HEK293 (cell line): ENCODE data around the gene CIB1.

Experiments
- CTCF ChIP-seq: fragments of 450-650 bp; formaldehyde crosslinking; IDR thresholded peaks from 2 replicates; pipeline ENCODE4 v1.5.1; 2016; ENCODE audit warnings: missing biosample characterization, missing genetic modification characterization
- OVOL3 ChIP-seq: fragments of 450-650 bp; formaldehyde crosslinking; IDR thresholded peaks from 2 replicates; pipeline ENCODE4 v1.5.1; 2016; ENCODE audit warnings: missing biosample characterization, missing genetic modification characterization
- WT1 ChIP-seq: fragments of 450-650 bp; formaldehyde crosslinking; IDR thresholded peaks from 2 replicates; pipeline ENCODE4 v1.5.1; 2016; ENCODE audit warnings: missing biosample characterization, missing genetic modification characterization
- ZNF146 ChIP-seq: fragments of 450-650 bp; formaldehyde crosslinking; IDR thresholded peaks from 2 replicates; pipeline ENCODE4 v1.5.1; 2016; ENCODE audit warnings: missing biosample characterization, missing genetic modification characterization
- ZNF148 ChIP-seq: fragments of 450-650 bp; formaldehyde crosslinking; IDR thresholded peaks from 2 replicates; pipeline ENCODE4 v1.5.0; 2017; ENCODE audit warnings: missing biosample characterization, missing genetic modification characterization, borderline replicate concordance
- ZNF155 ChIP-seq: fragments of 450-650 bp; formaldehyde crosslinking; IDR thresholded peaks from 2 replicates; pipeline ENCODE4 v1.5.1; 2016; ENCODE audit warnings: missing biosample characterization, missing genetic modification characterization
- ZNF175 ChIP-seq: fragments of 450-650 bp; formaldehyde crosslinking; IDR thresholded peaks from 2 replicates; pipeline ENCODE4 v1.5.1; 2016; ENCODE audit warnings: missing biosample characterization, missing genetic modification characterization
- ZNF2 ChIP-seq: fragments of 450-650 bp; formaldehyde crosslinking; IDR thresholded peaks from 2 replicates; pipeline ENCODE4 v1.5.1; 2016; ENCODE audit warnings: missing biosample characterization, missing genetic modification characterization
- ZNF292 ChIP-seq: fragments of 450-650 bp; formaldehyde crosslinking; IDR thresholded peaks from 2 replicates; pipeline ENCODE4 v1.5.1; 2016; ENCODE audit warnings: low read depth, missing biosample characterization, missing genetic modification characterization, borderline replicate concordance
- ZNF366 ChIP-seq: fragments of 450-650 bp; formaldehyde crosslinking; conservative IDR thresholded peaks from 2 replicates; pipeline ENCODE4 v1.5.1; 2016; ENCODE audit warnings: missing biosample characterization, missing genetic modification characterization
- ZNF391 ChIP-seq: fragments of 450-650 bp; formaldehyde crosslinking; IDR thresholded peaks from 2 replicates; pipeline ENCODE4 v1.5.1; 2016; ENCODE audit warnings: low read depth, missing biosample characterization, missing genetic modification characterization, borderline replicate concordance
- ZNF404 ChIP-seq: fragments of 450-650 bp; formaldehyde crosslinking; IDR thresholded peaks from 2 replicates; pipeline ENCODE4 v1.5.1; 2017; ENCODE audit warnings: missing biosample characterization, missing genetic modification characterization
- ZNF449 ChIP-seq: fragments of 450-650 bp; formaldehyde crosslinking; IDR thresholded peaks from 2 replicates; pipeline ENCODE4 v1.5.1; 2017; ENCODE audit warnings: missing biosample characterization, mild to moderate bottlenecking, missing genetic modification characterization, moderate library complexity
- ZNF514 ChIP-seq: fragments of 450-650 bp; formaldehyde crosslinking; IDR thresholded peaks from 2 replicates; pipeline ENCODE4 v1.5.1; 2016; ENCODE audit warnings: missing biosample characterization, missing genetic modification characterization
- ZNF518A ChIP-seq: fragments of 450-650 bp; formaldehyde crosslinking; conservative IDR thresholded peaks from 2 replicates; pipeline ENCODE4 v1.5.1; 2016; ENCODE audit warnings: low read depth, missing biosample characterization, missing genetic modification characterization
- ZNF529 ChIP-seq: fragments of 450-650 bp; formaldehyde crosslinking; IDR thresholded peaks from 2 replicates; pipeline ENCODE4 v1.5.1; 2017; ENCODE audit warnings: missing genetic modification characterization, missing biosample characterization; ENCODE audit not compliant: insufficient replicate concordance
- ZNF530 ChIP-seq: fragments of 450-650 bp; formaldehyde crosslinking; IDR thresholded peaks from 2 replicates; pipeline ENCODE4 v1.5.1; 2016; ENCODE audit warnings: low read depth, missing biosample characterization, missing genetic modification characterization
- ZNF596 ChIP-seq: fragments of 450-650 bp; IDR thresholded peaks from 2 replicates; pipeline ENCODE4 v1.5.0; 2018; ENCODE audit warnings: missing biosample characterization, mild to moderate bottlenecking, missing genetic modification characterization, moderate library complexity
- ZNF610 ChIP-seq: fragments of 450-650 bp; formaldehyde crosslinking; IDR thresholded peaks from 2 replicates; pipeline ENCODE4 v1.5.1; 2016; ENCODE audit warnings: missing biosample characterization, missing genetic modification characterization, borderline replicate concordance
- ZNF623 ChIP-seq: fragments of 450-650 bp; formaldehyde crosslinking; IDR thresholded peaks from 2 replicates; pipeline ENCODE4 v1.5.1; 2016; ENCODE audit warnings: missing biosample characterization, missing genetic modification characterization
- ZNF670 ChIP-seq: fragments of 450-650 bp; formaldehyde crosslinking; IDR thresholded peaks from 2 replicates; pipeline ENCODE4 v1.5.1; 2016; ENCODE audit warnings: missing biosample characterization, missing genetic modification characterization, low read depth
- ZNF776 ChIP-seq: fragments of 450-650 bp; formaldehyde crosslinking; IDR thresholded peaks from 2 replicates; pipeline ENCODE4 v1.5.0; 2017; ENCODE audit warnings: missing biosample characterization, missing genetic modification characterization, borderline replicate concordance
- ZNF830 ChIP-seq: fragments of 450-650 bp; IDR thresholded peaks from 2 replicates; pipeline ENCODE4 v1.5.0; 2018; ENCODE audit warnings: missing biosample characterization, missing genetic modification characterization, low read depth, mild to moderate bottlenecking, moderate library complexity
- TF ChIP-seq, protein P1 (sequence below): fragments of 450-650 bp; formaldehyde crosslinking; IDR thresholded peaks from 2 replicates; pipeline ENCODE4 v1.5.1; 2016; ENCODE audit warnings: missing biosample characterization, missing genetic modification characterization

CIB1 gene

DNA sequence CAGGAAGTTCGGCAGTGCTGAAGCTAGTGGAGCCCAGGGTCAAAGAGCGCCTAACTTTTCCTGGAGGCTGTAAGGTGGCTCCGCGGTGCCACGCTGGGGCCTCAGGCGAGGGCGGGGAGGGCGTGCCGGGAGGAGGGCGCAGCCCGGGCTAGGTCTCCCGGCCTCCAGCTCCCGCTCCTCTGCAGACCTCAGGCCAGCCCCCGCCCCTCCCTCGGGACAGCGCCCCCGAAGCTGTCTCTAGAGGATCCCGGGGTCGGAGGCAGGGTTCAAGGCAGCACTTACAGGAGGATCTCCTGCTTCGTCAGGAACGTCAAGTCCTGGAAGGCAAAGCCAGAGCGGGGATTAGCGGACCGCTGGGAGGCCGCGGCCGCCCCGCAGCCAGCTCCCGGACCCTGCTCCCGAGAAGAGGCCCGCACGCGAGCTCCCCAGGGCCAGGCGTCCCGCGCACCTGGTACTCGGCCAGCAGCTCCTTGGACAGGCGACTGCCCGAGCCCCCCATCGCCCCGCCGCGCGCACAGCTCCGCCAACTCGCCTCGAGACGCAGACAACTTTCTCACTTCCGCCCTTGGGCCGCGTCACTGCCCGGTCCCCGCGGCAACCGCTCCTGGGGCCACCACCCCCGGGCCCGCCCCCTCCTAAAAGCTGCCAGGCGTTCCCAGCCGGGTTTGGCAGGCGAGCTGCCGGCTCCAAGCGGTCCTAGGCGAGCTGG, at the start of gene CIB1 (continued):
- TF ChIP-seq ZNF404 (tag by site-specific recombination) (no peak), ZNF366 (tag by site-specific recombination) (no peak), OVOL3 (no peak), ZNF146 (tag by site-specific recombination) (no peak), ZNF391 (tag by site-specific recombination) (peak; percentile 24; the same call in 1 of the 2 replicates), WT1 (tag by site-specific recombination) (no peak; the same call in 1 of the 2 replicates), ZNF155 (no peak), ZNF148 (no peak), ZNF596 (tag by site-specific recombination) (no peak), ZNF776 (tag by site-specific recombination) (no peak), CTCF (tag by site-specific recombination) (peak; percentile 81), ZNF518A (tag by site-specific recombination) (no peak), ZNF175 (tag by site-specific recombination) (no peak), ZNF449 (0 out of 2 replicates have a peak, but pooled peaks have one; percentile 20), ZNF670 (tag by site-specific recombination) (no peak), ZNF530 (tag by site-specific recombination) (no peak), ZNF610 (peak; percentile 51; the same call in 1 of the 2 replicates), ZNF292 (tag by site-specific recombination) (no peak), ZNF830 (no peak), ZNF623 (tag by site-specific recombination) (no peak), ZNF529 (tag by site-specific recombination) (no peak), ZNF2 (tag by site-specific recombination) (peak; percentile 20; the same call in 1 of the 2 replicates), ZNF514 (tag by site-specific recombination) (no peak)
- TF ChIP-seq, protein P1, sequence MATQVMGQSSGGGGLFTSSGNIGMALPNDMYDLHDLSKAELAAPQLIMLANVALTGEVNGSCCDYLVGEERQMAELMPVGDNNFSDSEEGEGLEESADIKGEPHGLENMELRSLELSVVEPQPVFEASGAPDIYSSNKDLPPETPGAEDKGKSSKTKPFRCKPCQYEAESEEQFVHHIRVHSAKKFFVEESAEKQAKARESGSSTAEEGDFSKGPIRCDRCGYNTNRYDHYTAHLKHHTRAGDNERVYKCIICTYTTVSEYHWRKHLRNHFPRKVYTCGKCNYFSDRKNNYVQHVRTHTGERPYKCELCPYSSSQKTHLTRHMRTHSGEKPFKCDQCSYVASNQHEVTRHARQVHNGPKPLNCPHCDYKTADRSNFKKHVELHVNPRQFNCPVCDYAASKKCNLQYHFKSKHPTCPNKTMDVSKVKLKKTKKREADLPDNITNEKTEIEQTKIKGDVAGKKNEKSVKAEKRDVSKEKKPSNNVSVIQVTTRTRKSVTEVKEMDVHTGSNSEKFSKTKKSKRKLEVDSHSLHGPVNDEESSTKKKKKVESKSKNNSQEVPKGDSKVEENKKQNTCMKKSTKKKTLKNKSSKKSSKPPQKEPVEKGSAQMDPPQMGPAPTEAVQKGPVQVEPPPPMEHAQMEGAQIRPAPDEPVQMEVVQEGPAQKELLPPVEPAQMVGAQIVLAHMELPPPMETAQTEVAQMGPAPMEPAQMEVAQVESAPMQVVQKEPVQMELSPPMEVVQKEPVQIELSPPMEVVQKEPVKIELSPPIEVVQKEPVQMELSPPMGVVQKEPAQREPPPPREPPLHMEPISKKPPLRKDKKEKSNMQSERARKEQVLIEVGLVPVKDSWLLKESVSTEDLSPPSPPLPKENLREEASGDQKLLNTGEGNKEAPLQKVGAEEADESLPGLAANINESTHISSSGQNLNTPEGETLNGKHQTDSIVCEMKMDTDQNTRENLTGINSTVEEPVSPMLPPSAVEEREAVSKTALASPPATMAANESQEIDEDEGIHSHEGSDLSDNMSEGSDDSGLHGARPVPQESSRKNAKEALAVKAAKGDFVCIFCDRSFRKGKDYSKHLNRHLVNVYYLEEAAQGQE (tag by site-specific recombination), result peak; percentile 30; the same call in 1 of the 2 replicates
